KBM-7 (cell line): Measurements from ENCODE around the gene TTI1.
"Not testable (repeated sequence)": the region's sequence is repeated elsewhere in the genome, so short reads cannot be mapped to it uniquely, and the experiment has no call there.

ENCODE experiments used
- DNase-seq: peaks from one replicate; pipeline ENCODE4 v3.0.0-alpha.2; 2015
- in situ Hi-C: fragments of 300-500 bp; cut with MboI; formaldehyde crosslinking; loops from 2 replicates; pipeline ENCODE4 v1.14.3; 2020; ENCODE audit warnings: low sequenced_read_pairs, low pct_unique_long_range_greater_than_20kb, mixed read lengths

TTI1 gene

DNA sequence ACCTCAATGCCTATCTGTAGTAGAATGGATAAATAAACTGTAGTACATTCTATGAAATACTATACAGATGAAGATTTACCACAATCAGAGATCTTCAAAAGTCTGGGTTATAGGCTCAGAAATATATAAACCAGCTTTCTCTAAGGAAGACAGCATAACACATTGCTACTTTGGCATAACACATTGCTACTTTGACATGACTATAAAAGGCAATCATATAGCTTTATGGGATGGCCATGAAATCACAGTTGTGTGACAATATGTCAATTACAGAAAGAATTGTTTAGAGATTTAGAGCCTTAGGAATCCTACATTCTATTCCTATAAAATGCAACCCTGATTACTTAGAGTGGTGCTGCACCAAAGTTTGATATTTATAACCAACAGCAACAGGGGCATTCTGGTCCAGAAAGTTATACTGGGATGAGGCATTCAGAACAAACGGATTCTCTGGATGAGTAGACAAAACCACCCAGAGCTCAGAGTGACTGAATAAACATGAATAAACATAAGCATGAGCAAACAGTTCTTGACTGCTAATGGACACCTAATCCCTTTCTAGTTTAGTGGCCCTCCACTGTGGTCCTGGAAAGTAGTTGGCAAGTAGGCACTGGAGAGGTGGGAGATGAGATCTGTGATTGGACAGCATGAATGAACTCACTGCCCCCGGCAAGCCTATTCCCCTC lies 12.0 kb downstream of the TTI1 start:
- in situ Hi-C loops, result no loop called here

GRCh38 chr20:38018385-38018784 lies 14.9 kb downstream of the TTI1 start:
- in situ Hi-C loops, result no loop called here

More for the DNA sequence above, 12.0 kb downstream of the TTI1 start:
- no peak for DNase-seq

DNA sequence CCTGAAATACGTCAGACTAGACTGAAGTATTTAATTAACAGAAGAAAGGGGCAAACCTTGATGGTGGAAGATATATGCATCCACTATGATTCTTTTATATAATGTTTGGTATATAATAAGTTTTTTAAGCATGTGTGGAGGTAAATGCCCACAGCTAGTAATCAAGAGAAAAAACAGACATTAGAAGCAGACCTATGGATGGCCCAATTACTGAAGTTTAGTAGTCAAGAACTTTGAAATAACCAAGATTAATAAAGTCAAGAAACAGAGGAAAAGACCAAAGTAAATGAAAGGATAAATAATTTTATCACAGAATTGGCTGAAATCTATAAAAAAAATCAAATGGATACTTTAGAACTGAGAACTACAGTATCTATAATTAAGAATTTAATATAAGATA lies 15.3 kb downstream of the TTI1 start:
- in situ Hi-C loops, result no loop called here
- no peak for DNase-seq

More at GRCh38 chr20:38018385-38018784, 14.9 kb downstream of the TTI1 start:
- no peak for DNase-seq

DNA sequence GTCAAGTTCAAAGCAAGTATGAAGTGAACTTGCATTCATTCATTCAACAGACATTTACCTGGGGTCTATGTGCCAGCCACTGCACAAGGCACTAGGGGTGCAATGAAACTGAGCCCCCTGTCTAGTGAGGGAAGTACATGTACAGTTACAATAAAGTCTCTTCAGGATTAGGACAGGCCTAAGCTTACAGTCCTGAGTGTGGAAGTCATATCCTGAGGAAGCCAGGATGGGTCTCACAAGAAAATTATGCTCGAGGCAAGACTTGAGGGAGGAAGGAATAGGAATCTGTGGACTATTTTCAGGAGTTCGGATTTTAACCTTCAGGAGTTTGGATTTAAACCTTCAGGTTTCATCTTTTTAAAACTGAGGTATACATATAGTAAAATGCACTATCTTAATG lies 19.4 kb downstream of the TTI1 start:
- no peak for DNase-seq
- in situ Hi-C loops, result no loop called here

DNA sequence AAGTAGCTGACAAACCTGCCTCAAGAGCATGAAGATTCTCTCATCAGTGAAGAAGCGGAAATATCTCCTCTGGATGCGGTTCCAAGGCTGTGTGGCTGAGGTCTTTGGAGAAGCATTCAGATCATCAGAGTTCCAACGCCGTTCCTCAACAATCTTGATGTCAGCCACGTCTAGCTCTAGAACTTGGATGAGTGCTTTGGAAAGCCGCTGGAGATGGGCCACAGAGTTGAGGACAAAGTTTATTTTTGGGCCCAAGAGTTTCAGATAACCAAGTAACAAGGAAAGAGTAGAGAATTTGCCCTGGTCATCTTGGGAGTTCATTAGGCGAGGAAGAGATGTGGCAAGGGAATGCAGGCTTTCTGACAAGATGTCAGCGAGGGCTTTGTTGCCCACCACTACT lies 20.9 kb downstream of the TTI1 start:
- in situ Hi-C loops, result no loop called here
- no peak for DNase-seq

- no peak for DNase-seq
- in situ Hi-C loops, result no loop called here
Measured at GRCh38 chr20:38011696-38012095, 21.6 kb downstream of the TTI1 start.

- in situ Hi-C loops, DNase-seq: not testable (repeated sequence)
Measured at GRCh38 chr20:38009416-38009815, 23.8 kb downstream of the TTI1 start.

DNA sequence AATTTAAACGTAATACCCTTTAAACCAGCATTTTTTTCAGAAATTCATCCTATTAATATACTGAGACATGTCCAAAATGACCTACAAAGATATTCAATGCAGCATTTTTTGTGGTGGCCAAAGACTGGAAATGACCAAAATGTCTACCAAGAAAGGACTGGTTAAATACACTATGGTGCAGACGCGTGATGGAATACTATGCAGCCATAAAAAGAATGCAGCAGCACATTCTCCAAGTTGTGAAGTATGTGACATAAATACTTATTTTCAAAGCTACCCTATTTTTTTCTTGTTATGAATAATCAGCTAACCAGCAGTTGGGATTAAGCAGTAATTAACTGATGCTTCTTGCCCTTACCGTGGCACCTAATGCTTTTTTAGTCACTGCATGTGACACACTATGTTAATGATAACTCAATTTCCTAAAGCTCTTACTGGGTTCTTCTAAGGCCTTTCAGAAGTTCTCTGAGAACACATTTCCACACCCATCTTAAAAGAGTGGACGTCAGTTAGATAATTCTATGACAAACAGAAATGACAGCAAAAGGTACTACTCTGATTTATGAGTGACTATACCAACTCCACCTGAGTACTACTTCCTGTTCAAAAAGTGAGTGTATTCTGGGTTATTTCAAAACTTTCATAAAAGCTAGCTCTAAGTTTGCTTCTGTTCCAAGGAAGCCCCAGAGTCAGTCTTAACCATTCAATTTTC lies 24.9 kb downstream of the TTI1 start:
- in situ Hi-C loops, result no loop called here
- DNase-seq, result no peak

- in situ Hi-C loops, result no loop called here
- no peak for DNase-seq
Measured at GRCh38 chr20:38007526-38007925, 25.7 kb downstream of the TTI1 start.

GRCh38 chr20:38005903-38006302 lies 27.4 kb downstream of the TTI1 start:
- no peak for DNase-seq
- in situ Hi-C loops, result no loop called here

DNA sequence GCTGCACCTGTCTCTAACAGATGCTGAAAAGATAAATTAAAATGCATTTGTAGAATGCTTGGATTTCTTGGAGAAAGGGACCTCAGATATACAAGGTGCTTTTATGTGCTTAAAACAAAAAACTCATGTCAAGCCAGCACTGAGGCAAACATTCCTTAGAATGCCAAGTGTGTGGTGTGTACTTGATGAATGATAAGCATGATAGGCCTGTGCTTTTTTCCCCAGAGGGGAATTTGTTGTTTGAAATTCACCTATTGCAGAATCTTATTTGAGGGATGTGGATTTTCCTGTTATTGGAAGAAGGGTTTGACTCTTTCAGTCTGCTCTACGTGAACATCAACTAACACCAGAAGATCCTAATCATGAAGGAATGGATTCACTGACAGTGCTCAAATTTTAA lies 28.8 kb downstream of the TTI1 start:
- in situ Hi-C loops, result no loop called here
- no peak for DNase-seq

DNA sequence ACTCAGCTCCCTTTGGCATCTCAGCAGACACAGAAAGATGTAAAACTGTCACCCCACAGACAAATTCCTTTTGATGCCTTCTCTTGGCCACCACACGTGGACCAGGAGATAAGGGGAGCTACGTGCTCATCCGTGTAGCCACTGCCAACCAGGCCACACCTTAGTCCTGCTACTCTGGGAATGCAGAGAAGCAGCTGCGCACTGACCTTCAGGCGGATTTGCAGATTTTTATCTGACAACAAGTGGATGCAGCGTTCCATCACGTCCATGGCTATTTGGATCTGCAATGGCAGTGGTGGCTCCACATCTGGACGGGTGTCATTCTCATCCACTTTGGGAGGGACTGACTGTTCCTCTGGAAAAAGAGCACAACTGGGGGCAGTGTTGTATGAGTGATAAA lies 30.8 kb downstream of the TTI1 start:
- DNase-seq, result no peak
- in situ Hi-C loops, result no loop called here

- no peak for DNase-seq
- in situ Hi-C loops, result no loop called here
Measured at GRCh38 chr20:38001981-38002380, 31.3 kb downstream of the TTI1 start.

DNA sequence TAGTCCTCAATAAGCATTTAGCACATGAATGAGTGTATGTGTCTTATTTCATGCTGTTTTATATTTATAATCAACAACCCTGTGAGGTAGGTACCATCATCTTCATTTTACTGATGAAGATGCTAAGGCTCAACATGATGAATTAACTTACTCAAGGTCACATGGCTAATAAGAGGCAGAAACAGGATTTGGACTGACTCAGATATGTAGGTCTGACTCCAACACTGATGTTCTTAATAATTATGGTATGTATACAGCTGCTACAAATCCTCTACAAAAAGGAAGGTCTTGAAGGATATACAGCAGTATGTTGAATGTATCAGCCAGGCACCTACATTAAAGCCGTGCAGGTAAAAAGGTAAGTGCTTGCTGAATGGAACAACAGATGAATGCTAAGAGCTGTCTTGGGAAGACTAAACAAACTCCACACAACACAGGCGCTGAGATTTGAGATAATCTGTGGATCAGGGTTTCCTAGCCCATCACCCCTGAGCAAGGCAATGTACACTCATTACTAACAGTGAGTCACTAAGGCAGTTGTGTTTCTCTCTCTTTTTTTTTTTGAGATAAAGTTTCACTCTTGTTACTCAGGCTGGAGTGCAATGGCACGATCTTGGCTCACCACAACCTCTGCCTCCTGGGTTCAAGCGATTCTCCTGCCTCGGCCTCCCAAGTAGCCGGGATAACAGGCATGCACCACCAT lies 31.9 kb downstream of the TTI1 start:
- in situ Hi-C loops, result no loop called here
- no peak for DNase-seq

DNA sequence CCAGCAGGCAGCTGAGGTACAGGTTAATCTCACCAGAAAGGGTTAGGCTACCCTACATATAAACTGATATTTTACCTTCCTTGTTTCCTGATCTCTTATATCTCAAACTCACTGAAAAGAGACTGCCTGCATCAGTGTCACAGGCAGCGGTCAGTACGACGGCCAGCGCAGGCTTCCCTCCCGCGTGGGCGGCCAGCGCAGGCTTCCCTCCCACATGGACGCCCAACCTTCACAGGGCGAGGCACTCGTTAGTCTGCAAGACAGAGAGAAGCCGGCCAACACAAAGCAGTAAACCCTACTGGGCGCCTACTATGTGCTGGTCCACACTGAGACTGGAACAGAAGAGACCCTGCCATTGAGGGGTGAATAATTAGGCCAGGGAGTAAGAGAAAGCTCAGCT lies 33.0 kb downstream of the TTI1 start:
- in situ Hi-C loops, result no loop called here
- DNase-seq, result no peak

DNA sequence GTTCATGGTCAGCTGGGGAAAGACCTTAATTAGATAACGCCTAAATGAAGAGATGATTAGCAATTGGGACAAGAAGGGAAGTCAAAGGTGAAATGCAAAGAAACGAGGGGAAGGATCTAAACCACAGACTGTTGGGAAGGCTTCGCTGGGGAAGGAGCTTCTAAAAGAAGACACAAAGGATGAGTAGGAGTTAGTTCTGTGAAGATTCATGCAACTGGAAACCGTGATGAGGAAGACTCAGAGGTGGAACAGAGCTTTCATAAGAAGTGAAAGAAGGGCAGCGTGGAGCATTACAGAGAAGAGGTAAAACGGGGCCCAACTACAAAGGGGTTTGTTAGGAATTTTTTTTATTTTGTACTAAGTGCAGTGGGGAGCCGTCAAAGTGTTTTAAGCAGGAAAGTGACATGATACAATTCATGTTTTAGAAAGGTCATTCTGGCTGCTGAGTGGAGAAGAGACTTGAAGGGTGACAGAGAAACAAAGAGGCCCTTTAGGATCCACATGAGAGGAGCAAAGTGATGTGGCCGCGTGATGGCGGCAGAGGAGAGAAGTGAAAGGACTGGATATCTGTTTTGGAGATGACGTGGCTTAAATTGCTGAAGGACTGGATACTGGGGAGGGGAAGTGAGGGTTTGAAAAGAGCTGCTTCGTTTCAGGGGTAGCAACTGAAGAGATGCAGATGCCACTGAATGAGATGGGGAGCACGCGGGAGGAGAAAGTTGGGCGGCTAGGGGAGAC lies 33.6 kb downstream of the TTI1 start:
- no peak for DNase-seq
- in situ Hi-C loops, result no loop called here

DNA sequence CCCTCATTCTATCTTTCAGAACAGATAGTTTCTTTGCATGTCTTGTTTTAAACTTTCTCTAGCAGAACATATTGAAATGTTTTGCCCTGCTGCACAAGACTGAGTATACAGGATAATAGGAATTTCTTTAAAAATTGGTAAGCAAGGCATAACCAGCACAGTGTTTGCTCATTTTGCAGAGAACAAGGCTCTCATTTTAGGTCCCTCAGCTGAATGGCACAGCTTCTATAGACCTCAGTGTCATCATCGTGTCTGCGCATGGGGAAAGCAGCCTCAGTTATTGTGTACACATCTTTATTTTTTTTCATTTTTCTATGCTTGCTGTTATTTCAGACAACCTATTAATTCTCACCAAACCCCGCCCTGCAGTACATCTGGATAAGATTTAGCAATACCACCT lies 35.7 kb downstream of the TTI1 start:
- in situ Hi-C loops, result no loop called here
- DNase-seq, result no peak

GRCh38 chr20:37995856-37996605 lies 37.2 kb downstream of the TTI1 start:
- no peak for DNase-seq
- in situ Hi-C loops, result no loop called here

DNA sequence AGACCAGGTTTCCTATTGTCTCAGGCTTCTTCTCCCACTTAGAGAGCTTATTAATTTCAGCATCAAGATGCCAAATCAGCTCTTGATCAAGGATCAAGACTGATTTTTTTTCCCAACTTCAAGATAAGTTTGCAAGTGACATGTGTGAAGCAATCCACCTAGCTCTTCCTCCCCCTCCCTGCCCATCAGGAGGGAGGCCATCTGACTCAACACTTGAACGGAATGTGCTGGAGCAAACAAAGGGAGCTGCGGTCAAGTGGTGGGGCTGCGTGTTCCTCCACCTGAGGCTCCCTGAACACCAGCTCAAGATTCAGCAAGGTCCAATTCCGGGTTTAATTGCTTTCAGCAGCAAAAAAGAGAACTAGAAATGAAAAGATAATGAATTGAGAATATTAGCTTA lies 38.7 kb downstream of the TTI1 start:
- DNase-seq, result no peak
- in situ Hi-C loops, result no loop called here
